ENCODE measurements around the gene ARRDC4.
A peak's percentile ranks its signal among the peaks of the same experiment; 100 is the strongest.

Gene ARRDC4

DNA sequence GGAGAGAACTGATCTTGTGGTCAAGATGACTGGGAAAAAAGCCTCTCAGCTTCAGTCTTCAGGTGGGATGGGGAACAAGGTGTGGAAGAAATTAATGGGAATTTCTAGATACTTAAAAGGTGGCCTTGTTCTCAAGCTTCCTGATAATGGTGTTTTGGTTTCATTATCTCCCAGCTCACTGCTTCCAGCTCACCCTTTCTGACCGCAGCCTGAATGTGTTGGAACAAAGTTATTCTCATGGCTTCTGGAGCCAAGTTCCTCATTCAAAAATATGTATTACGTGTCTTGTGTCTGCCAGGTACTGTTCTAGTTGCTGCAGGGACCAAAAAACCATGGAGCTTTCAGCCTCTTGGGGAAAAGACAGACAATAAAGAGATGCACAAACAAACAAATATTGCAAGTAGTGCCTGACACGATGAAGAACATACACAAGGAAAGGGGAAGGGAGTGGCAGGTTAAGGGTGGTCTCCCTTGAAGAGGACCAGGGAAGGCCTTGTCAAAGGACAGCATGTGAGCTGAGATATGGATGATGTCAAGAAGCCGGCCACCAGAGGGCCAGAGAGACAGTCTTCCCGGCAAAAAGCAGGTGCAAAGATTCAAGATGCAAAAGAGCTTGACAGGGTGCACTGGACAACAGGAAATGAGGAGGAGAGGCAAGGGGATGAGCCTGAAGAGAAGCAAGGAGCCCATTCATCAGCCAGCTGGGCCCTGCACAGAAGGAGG is 35.5 kb downstream of the ARRDC4 start:
- DNase-seq (ENCODE audit: low read depth, low spot score): peak; percentile 22
- H3K9ac ChIP-seq (ENCODE audit: insufficient read length, low read depth): no peak overlapping the region
- no peaks in the 10 kb centered on the region for H3K9me3 ChIP-seq (ENCODE audit: insufficient read depth, low read length)
- H3K4me1 ChIP-seq (ENCODE audit: insufficient read depth, insufficient read length): no peaks in the 10 kb centered on the region
- H3K27me3 ChIP-seq (ENCODE audit: insufficient read depth, insufficient read length): no peaks in the 10 kb centered on the region
- no peaks in the 10 kb centered on the region for H3K36me3 ChIP-seq (ENCODE audit: insufficient read depth, insufficient read length, low read length)
- H3K4me3 ChIP-seq (ENCODE audit: insufficient read length, low read depth): no peak overlapping the region
- TF ChIP-seq YY1 (IDR thresholded peaks at IDR 0.05; ENCODE audit: insufficient read depth, insufficient read length) (no peak), ZNF274 (IDR thresholded peaks at IDR 0.05; ENCODE audit: low read depth, low read length) (no peak), SUZ12 (IDR thresholded peaks at IDR 0.05; ENCODE audit: extremely low read depth, insufficient read depth, insufficient read length) (no peak)

DNA sequence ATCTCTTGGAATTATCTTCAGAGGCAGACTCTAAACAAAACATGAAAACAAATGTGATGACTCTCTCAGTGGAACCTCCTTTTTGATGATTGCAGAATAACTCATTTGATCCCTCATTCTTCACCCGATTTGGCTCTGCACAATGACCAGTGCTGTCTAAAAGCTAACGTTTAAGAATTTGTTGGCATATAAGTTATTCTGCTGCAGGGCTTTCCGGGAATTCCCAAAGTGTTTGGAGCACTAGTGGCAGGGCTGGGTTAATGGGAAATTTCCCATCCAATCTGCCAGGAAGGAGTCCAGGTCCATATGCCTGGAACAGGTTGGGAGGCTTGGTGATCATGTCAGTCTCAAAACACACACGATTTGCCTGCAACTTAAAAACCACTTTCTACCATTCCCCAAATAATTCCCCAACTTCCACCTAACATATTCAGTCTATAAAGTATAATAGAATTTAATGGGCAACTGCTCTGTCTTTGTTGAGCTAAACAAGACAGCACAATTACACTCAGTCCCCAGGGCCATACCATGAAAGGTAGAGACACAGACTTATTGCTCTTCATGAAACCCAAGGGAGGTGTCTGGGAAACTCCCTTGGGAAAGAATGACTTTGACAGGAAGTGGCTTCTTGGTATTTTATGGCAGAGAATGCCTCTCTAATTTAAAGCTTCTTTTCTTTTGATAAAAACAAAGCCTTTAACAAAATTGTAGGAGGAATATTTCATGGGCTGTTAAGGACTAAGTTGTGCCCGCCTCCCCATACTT is 38.0 kb downstream of the ARRDC4 start:
- TF ChIP-seq ZNF274 (IDR thresholded peaks at IDR 0.05; ENCODE audit: low read depth, low read length) (no peak), YY1 (IDR thresholded peaks at IDR 0.05; ENCODE audit: insufficient read depth, insufficient read length) (no peak), SUZ12 (IDR thresholded peaks at IDR 0.05; ENCODE audit: extremely low read depth, insufficient read depth, insufficient read length) (no peak)
- Histone ChIP-seq H3K4me3 (ENCODE audit: insufficient read length, low read depth) (no peak overlapping the region), H3K27me3 (ENCODE audit: insufficient read depth, insufficient read length) (no peaks in the 10 kb centered on the region), H3K9ac (ENCODE audit: insufficient read length, low read depth) (no peak overlapping the region), H3K9me3 (ENCODE audit: insufficient read depth, low read length) (no peaks in the 10 kb centered on the region), H3K36me3 (ENCODE audit: insufficient read depth, insufficient read length, low read length) (no peaks in the 10 kb centered on the region), H3K4me1 (ENCODE audit: insufficient read depth, insufficient read length) (no peaks in the 10 kb centered on the region)
- DNase-seq (ENCODE audit: low read depth, low spot score): no peak

DNA sequence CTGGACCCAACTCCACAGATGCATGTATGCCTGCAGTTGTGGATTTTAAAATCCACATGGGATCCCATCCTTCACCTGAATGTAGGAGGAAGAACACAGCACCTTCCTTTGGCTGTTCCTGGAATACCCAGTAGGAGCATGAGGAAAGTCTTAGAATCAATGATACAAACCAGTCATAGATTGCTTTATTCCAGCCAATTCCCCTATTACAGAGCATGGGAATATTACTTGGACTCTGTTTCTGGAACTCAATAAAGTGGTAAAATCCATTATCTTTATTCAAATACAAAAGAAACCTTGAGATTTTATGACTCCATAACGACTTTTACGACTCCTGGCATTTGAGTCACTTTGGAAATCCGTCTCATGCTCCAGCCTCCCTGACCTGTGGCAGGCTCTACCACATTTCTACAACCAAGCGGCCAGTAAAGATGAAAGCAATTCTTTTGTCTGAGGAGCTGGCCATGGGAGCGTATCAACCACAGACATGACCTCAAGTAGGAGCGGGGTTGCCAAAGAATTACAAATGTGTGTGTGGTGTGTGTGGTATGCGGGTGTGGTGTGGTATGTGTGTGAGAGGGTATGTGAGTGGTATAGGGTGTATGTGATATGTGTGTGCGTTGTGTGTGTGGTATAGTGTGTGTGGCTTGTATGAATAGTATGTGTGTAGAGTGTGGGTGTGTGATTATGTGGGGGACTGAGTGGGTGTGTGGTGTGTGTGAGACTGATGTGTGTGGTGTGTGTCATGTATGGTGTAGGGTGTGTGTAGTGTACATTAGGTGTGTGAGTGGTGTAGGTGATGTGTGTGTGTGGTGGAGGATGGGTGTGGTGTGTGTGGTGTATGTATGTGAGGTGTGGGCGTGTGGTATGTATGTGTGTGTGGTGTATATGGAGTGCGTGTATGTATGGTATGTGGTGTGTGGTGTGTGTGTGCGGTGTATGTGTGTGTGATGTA is 40.0 kb downstream of the ARRDC4 start:
- no peak overlapping the region for H3K9ac ChIP-seq (ENCODE audit: insufficient read length, low read depth)
- no peaks in the 10 kb centered on the region for H3K36me3 ChIP-seq (ENCODE audit: insufficient read depth, insufficient read length, low read length)
- no peaks in the 10 kb centered on the region for H3K27me3 ChIP-seq (ENCODE audit: insufficient read depth, insufficient read length)
- no peaks in the 10 kb centered on the region for H3K4me1 ChIP-seq (ENCODE audit: insufficient read depth, insufficient read length)
- no peaks in the 10 kb centered on the region for H3K9me3 ChIP-seq (ENCODE audit: insufficient read depth, low read length)
- TF ChIP-seq SUZ12 (IDR thresholded peaks at IDR 0.05; ENCODE audit: extremely low read depth, insufficient read depth, insufficient read length) (no peak), ZNF274 (IDR thresholded peaks at IDR 0.05; ENCODE audit: low read depth, low read length) (no peak), YY1 (IDR thresholded peaks at IDR 0.05; ENCODE audit: insufficient read depth, insufficient read length) (no peak)
- H3K4me3 ChIP-seq (ENCODE audit: insufficient read length, low read depth): no peak overlapping the region
- DNase-seq (ENCODE audit: low read depth, low spot score): no peak

DNA sequence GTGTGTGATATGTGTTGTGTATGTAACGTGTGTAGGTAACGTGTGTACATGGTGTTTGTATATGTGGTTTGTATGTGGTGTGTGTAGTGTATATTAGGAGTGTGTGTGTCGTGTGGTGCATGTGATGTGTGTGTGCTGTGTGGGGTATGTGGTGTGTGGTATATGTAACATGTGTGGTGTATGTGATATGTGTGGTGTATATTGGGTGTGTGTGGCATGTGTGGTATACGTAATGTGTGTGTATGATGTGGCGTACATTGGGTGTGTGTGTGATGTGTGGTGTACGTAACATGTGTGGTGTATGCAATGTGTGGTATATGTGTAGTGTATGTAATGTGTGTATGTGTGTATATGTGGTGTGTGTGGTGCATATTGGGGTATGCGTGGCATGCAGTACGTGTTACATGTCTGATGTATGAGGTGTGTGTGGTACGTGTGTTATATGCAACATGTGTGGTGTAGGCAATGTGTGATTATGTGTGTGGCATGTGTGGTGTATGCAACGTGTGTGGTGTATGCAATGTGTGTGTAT is 41.2 kb downstream of the ARRDC4 start:
- TF ChIP-seq YY1 (IDR thresholded peaks at IDR 0.05; ENCODE audit: insufficient read depth, insufficient read length) (no peak), SUZ12 (IDR thresholded peaks at IDR 0.05; ENCODE audit: extremely low read depth, insufficient read depth, insufficient read length) (no peak), ZNF274 (IDR thresholded peaks at IDR 0.05; ENCODE audit: low read depth, low read length) (no peak)
- DNase-seq (ENCODE audit: low read depth, low spot score): no peak
- Histone ChIP-seq H3K9ac (ENCODE audit: insufficient read length, low read depth) (no peak overlapping the region), H3K27me3 (ENCODE audit: insufficient read depth, insufficient read length) (no peaks in the 10 kb centered on the region), H3K4me1 (ENCODE audit: insufficient read depth, insufficient read length) (no peaks in the 10 kb centered on the region), H3K36me3 (ENCODE audit: insufficient read depth, insufficient read length, low read length) (no peaks in the 10 kb centered on the region), H3K4me3 (ENCODE audit: insufficient read length, low read depth) (no peak overlapping the region), H3K9me3 (ENCODE audit: insufficient read depth, low read length) (no peaks in the 10 kb centered on the region)

DNA sequence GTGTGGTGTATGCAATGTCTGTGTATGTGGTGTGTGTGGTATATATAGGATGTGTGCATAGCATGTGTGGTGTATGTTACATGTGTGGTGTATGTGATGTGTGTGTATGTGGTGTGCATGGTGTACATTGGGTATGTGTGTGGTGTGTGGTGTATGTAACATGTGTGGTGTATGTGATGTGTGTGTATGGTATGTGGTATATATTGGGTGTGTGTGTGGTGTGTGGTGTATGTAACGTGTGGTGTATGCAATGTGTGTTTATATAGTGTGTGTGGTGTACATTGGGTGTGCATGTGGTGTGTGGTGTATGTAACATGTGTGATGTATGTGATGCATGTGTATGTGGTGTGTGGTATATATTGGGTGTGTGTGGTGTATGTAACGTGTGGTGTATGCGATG is 41.9 kb downstream of the ARRDC4 start:
- H3K4me1 ChIP-seq (ENCODE audit: insufficient read depth, insufficient read length): no peaks in the 10 kb centered on the region
- no peak overlapping the region for H3K4me3 ChIP-seq (ENCODE audit: insufficient read length, low read depth)
- H3K9me3 ChIP-seq (ENCODE audit: insufficient read depth, low read length): no peaks in the 10 kb centered on the region
- no peak for TF ChIP-seq SUZ12 (IDR thresholded peaks at IDR 0.05; ENCODE audit: extremely low read depth, insufficient read depth, insufficient read length)
- no peak for TF ChIP-seq ZNF274 (IDR thresholded peaks at IDR 0.05; ENCODE audit: low read depth, low read length)
- no peak for TF ChIP-seq YY1 (IDR thresholded peaks at IDR 0.05; ENCODE audit: insufficient read depth, insufficient read length)
- no peaks in the 10 kb centered on the region for H3K27me3 ChIP-seq (ENCODE audit: insufficient read depth, insufficient read length)
- no peak for DNase-seq (ENCODE audit: low read depth, low spot score)
- H3K36me3 ChIP-seq (ENCODE audit: insufficient read depth, insufficient read length, low read length): no peaks in the 10 kb centered on the region
- no peak overlapping the region for H3K9ac ChIP-seq (ENCODE audit: insufficient read length, low read depth)

DNA sequence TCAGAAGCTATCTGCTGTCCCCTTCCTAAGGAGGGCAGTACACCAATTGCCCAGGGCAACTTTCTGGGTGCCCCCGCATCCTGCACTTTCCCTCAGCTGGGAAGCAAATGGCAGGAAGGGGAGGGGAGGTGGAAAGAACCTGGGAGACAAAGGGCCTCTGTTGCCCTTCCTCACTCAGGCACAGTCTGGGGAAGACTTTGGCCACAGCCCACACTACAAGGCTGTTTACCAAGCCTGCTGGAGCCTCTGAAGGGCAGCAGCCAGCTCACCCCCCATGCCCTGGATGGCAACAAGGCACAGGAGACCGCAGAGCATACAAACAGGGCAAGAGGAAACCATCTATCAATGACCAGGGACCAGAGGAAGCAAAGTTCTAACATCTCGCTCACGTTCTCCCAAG is 42.4 kb downstream of the ARRDC4 start:
- Histone ChIP-seq H3K4me3 (ENCODE audit: insufficient read length, low read depth) (no peak overlapping the region), H3K36me3 (ENCODE audit: insufficient read depth, insufficient read length, low read length) (no peaks in the 10 kb centered on the region), H3K27me3 (ENCODE audit: insufficient read depth, insufficient read length) (no peaks in the 10 kb centered on the region), H3K9me3 (ENCODE audit: insufficient read depth, low read length) (no peaks in the 10 kb centered on the region), H3K4me1 (ENCODE audit: insufficient read depth, insufficient read length) (no peaks in the 10 kb centered on the region), H3K9ac (ENCODE audit: insufficient read length, low read depth) (no peak overlapping the region)
- TF ChIP-seq SUZ12 (IDR thresholded peaks at IDR 0.05; ENCODE audit: extremely low read depth, insufficient read depth, insufficient read length) (no peak), YY1 (IDR thresholded peaks at IDR 0.05; ENCODE audit: insufficient read depth, insufficient read length) (no peak), ZNF274 (IDR thresholded peaks at IDR 0.05; ENCODE audit: low read depth, low read length) (no peak)
- no peak for DNase-seq (ENCODE audit: low read depth, low spot score)

All from NT2/D1 (cell line).